C4-2B (cell line): ENCODE measurements around the gene TRIM60.

Experiments used
- H3K27ac ChIP-seq: fragments of 450-650 bp; 2 replicates; pipeline ENCODE4 v1.5.1; 2017
- CTCF ChIP-seq: fragments of 450-650 bp; conservative IDR thresholded peaks from 2 replicates; pipeline ENCODE4 v1.5.1; 2017; ENCODE audit warnings: mild to moderate bottlenecking
- ZFX ChIP-seq: fragments of 450-650 bp; IDR thresholded peaks from 2 replicates; pipeline ENCODE4 v1.6.1; 2017

Gene TRIM60

DNA sequence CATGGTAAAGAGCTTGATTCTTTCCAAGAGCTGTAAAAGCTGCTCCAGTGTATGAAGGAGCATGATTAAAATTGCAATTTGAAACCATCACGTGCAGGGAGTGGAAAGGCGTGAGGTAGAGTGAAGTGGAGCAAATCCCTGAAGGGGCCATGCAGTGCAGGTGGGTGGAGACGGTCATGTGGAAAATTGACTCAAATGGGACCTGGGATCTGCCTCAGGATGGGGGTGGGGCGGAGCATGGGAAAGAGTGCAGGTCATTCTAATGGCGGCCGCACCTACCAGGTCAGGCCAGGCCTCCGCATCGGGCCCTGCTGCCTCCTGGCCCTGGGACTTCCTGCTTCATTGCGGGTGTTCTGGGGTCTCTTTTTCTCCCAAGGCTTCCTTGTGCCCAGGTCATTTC is 25.3 kb upstream of the TRIM60 start:
- no peak for TF ChIP-seq CTCF
- TF ChIP-seq ZFX = no peak

DNA sequence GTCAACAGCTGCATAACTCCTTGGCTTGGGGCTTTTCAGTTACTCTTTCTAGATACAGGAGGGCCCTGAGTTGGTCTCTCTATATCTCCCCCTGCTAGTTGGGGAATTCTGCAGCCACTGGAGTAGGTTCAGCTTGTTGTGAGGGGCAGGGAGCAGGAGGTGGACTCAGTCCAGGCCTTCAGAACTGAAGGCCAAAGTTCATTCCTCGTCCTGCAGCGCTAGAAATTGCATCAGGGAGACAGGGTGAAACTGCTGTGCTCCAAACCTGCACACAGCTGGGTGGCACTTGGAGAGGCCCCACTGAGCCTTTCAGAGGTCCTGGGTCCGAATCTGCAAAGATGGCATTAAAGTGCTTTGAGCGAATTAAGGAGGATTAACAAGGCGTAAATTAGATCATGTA is 24.9 kb upstream of the TRIM60 start:
- no peak for TF ChIP-seq ZFX
- no peak for TF ChIP-seq CTCF
- no peak overlapping the region for H3K27ac ChIP-seq

More for the DNA sequence above, 25.3 kb upstream of the TRIM60 start:
- H3K27ac ChIP-seq = no peak overlapping the region

DNA sequence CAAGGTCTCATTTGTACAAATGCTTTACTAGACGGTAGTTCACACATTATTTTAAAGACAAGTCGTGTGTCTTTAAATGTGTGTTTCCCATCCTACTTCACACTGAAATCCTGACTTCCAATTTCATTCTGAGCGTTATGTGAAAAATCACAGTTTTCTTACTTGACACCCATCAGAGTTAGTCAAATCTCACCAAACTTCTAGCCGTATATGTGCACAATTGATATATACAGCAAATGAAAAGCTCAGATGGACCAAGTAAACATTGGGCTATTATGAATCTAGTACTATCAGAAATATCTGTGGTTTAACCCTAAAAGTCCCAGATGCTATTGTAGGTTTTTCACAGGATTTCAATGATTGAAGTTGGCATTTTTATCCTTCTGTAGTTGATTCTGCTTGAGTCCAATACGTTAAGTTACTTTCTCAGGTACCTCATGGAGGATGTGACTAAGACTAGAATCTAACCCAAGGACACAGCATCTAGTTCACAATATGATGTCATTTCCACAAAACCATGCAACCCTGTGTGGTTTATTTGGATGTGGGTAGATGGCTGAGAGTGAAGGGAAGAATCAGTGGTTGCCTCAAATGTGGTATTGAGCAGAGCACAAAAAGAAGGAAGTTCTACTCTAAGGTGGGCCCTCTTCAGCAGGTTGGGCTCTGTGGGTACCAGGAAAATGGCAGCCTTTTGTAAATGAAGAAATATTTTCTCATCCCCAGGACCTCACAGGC is 22.1 kb upstream of the TRIM60 start:
- H3K27ac ChIP-seq = no peak overlapping the region
- TF ChIP-seq ZFX (no peak), CTCF (no peak)

DNA sequence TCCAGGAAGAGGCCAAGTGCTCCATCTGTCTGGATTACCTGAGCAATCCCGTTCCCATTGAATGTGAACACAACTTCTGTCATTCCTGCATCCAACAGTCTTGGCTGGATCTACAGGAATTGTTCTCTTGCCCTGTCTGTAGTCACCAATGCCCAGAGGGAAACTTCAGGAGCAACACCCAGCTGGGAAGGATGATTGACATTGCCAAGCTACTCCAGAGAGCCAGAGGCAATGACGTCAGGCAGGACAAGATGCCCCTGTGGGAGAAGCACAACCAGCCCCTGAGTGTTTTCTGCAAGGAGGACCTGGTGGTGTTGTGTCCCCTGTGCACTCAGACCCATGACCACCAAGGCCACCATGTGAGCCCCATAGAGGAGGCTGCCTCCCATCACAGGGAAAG is 21.3 kb upstream of the TRIM60 start:
- no peak for TF ChIP-seq CTCF
- no peak for TF ChIP-seq ZFX
- H3K27ac ChIP-seq = no peak overlapping the region

GRCh38 chr4:165010991-165011390 is 20.8 kb upstream of the TRIM60 start:
- TF ChIP-seq CTCF (no peak), ZFX (no peak)
- H3K27ac ChIP-seq = no peak overlapping the region

- TF ChIP-seq CTCF = no peak
- no peak for TF ChIP-seq ZFX
- H3K27ac ChIP-seq = no peak overlapping the region
Measured at GRCh38 chr4:165011403-165011802, 20.4 kb upstream of the TRIM60 start.

DNA sequence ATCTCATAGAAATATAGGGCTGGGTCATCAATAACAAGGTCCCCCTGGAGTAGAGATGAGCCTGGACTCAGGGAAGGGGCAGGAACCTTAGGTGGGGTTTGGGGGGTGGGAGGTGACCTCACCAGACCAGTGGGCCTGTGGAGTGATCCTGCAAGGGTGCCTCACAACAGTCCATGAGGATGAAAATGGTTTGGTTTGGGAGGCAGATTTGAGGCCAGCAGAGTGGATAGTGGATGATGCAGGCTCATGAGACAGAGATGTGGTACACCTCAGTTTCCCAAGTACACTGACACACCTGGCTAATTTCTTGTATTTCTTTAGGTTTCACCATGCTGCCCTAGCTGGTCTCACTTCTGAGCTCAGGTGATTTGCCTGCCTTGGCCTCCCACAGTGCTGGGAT is 18.1 kb upstream of the TRIM60 start:
- TF ChIP-seq CTCF = no peak
- TF ChIP-seq ZFX = no peak
- no peak overlapping the region for H3K27ac ChIP-seq
